ENCODE results near the gene SLF2.

The SLF2 gene

DNA sequence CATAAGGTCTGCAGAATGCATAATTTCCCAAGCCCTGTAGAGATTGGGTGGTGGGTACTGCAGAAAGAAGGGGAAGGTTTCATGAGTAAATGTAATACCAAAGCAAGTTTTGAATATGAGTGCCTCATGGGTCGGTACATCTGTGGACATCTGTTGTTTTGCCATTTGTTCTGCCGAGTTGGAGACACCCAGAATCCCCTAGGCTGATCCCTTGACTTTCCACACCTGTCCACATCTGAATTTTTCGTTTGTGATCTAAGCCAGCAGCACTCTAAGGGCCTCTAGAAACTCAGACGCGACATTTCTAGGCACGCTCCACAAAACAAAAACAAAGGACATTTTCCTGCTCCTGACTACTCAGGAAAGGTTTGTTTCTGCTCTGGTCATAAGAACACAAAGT lies 11.7 kb upstream of the SLF2 start:
- no peak for DNase-seq

DNA sequence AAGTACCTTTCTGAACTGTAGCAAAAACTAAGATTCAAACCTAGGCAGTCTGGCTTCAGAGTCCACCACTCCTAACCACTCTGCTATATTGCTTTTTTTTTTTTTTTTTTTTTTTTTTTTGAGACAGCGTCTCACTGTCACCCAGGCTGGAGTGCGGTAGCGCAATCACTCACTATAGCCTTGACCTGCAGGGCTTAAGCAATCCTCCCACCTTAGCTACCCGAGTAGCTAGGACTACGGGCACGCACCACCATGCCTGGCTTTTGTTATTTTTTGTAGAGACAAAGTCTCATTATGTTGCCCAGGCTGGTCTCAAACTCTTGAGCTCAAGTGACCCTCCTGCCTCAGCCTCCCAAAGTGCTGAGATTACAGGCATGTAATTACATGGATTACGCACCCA lies 10.1 kb upstream of the SLF2 start:
- DNase-seq: no peak

DNA sequence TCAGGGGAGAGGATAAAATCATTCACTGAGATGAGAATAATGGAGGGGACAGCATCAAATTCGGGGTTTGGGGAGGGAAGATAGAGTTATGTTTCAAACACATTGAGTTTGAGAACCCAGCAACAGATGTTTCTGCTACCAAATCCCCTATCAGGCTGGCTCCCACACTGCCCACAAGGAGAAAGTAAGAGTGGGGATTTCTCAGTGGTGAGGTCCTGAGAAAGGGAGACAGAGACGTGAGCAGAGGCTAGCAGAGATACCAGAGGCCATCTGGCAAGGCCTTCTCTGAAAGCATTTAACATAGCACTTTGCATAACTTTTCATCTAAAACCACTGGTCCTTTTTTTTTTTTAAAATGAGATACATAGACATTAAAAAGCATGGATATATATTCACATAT lies 7.8 kb upstream of the SLF2 start:
- no peak for DNase-seq

DNA sequence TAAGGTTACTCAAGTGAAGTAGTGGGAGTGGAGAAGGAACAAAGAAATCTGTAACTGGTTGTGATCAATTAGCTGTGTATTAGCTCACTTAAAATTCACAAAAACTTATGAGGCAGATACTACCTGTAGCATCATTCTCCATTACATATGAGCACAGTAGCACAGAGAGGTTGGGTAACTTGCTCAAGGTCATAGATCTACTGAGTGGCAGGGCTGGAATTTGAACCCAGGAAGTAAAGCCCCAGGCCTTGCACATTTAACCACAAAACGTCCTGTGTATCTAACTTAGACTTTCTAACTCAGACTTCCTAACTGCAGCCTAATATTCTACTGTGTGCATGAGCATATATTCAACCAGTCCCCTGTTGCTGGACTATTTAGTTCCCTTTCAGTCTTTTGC lies 5.6 kb upstream of the SLF2 start:
- no peak for DNase-seq

DNA sequence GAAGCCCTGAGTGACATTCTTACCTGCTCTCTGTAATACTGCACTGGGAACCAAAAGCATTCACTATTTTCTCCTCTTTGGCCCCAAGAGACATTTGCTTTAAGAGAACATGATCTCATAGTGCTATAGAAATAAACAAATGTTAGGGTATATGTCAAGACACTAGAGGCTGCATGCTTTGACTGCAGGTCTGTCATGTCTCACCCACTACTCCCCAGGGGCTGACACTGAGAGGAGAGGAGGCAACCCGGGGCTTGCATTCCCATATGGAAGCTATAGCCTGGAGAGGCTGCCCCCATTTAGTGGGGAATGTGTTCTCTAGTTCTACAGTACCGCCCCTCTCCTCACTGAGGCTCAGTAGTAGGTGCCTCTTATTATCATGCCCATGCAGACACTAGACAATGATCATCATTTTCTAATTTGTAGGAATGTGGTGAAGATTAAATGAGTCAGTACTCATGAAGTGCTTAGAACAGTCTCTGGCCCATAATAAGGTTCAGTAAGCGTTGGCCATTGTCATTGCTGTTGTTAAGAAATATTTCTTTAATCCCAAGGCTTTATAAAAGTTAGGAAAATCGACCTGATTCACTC lies 4.9 kb upstream of the SLF2 start:
- no peak for DNase-seq

DNA sequence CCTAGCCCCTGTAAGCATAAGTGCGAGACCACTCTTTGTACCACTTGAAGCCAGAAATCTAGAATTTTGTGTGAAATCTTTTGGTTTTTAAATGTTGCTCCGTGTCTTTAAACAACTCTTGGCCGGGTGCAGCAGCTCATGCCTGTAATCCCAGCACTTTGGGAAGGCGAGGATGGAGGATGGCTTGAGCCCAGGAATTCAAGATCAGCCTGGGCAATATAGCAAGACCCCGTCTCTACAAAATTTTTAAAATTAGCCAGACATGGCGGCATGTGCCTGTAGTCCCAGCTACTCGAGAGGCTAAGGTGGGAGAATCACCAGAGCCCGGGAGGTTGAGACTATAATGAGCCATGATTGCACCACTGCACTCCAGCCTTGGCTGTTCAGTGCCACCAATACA lies 4.4 kb upstream of the SLF2 start:
- no peak for DNase-seq

DNA sequence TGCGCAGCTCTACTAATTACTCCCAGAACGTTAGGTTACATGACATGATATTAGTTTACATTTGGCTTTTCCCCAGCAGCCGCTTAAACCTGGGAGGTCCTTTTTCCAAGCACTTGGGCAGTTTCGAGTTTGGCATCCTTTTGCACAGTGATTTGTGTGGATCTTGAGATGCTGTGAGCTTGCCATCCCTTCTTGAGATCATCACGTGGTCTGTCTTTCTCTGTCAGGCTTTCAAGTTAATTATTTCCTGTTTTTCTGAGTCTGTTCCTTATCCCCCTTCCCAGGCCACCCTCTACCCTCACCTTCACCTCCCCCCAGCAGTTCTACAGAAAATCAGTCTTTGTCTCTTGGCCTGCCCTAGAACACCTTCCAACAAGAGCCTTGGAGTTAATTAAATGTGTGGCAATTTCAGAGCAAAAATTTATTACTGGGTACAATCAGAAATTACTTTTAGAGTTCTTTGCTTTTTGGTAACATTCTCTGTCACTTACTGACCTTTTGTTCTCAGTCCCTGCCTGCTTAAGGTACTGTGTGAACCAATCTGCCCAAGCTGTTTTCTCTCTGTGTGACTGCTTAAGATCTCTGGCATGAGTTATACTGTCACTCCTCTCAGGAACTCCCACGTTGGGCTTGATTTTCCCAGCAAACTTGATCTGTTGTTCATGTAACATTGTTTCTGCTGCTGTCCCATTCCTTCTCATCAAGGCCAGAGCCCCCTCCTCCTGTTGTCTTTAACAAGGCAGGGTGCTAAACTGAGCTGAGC lies 3.1 kb upstream of the SLF2 start:
- DNase-seq: no peak

DNA sequence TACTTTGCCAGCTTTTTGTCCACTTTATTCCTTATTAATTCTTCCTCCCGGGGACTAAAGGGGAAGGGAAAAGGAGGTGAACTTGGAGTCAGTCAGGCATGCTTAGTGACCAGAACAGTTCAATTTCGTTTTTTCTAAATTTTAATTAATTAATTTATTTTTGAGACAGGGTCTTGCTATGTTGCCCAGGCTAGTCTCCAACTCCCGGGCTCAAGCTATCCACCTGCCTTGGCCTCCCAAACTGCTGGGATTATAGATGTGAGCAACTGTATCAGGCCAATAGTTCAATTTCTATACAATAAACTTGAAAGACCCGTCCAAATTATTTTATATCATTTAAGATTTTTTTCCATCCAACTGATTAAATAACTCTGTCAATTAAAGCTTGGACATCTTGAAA lies 1.3 kb upstream of the SLF2 start:
- DNase-seq: no peak

DNA sequence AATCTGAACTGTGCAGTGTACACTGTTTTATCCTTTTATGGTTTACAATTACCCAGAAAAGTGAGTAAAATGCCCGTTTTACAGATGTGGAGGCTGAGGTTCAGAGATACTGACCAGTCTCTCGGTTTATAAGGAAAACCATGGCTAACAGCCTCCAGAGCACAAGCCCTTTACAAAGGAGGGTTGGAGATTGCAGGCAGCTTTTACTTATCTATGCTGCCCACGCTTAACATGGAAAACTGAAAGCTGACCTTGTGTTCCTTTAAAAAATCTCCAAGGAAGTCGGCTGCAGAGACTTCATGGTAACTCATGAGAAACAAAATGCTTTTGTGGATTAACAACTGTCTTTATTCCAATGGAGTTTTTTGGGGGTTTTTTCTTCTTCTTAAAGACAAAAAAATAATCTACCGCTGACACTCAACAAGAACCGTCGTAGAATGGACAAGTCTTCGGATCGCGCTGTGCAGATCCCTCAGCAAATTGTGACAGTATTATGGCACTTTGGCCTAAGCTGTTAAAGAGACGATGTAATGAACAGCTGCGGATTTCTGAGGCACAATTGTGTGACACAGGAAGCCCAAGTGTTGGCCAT lies 654 bp upstream of the SLF2 start:
- DNase-seq: no peak

DNA sequence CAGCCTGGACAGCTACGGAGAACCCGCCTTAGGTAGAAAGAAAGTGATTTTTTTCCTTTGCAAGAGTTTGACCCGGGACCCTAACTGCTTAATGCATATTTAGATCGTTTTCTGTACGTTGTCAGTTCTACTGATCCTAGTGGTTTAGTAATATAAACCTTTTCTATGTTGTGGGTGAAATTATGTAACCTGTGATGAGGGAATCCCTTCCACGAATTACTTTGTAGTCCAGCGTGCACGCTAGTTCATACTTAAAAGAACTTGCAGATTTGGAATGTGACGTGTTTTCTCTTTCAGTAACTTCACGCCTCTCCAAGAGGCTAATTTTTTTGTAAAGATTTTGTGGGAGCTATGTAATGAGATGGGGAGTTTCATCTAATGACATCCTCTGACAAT lies 705 bp downstream of the SLF2 start:
- no peak for DNase-seq

DNA sequence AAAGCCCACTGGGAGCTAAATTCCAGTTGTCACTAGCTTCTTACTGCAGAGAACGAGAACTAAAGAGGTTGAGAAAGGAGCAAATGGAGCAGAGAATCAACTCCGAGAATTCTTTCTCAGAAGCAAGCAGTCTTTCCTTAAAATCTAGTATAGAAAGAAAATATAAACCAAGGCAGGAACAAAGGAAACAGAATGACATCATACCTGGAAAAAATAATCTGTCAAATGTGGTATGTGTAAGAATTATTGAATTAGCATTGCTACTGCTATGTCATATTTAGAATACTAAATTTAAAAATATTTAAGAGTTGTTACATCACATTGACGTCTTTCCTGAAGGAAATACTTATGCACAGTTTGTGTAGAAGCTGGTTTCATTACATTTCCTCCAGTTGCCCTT lies 4.3 kb downstream of the SLF2 start:
- DNase-seq: no peak

DNA sequence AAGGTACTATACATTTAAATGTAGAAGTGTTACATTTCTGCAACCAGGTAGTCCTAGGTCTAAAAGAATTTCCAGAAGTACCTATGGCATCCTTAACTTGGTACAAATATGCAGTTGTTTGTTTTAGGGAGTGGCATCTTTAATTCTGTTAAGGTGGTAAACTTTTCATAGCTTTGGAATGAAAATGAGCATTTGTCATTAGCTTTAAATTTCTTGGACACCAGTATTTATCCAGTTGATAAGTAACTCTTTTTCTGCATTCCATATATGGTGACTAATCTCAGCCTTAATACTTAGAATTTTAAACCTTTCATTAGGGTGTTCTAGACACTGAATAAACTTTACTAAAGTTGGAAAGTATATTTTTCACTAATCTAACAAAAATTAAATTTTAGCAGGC lies 10.8 kb downstream of the SLF2 start:
- DNase-seq: no peak

DNA sequence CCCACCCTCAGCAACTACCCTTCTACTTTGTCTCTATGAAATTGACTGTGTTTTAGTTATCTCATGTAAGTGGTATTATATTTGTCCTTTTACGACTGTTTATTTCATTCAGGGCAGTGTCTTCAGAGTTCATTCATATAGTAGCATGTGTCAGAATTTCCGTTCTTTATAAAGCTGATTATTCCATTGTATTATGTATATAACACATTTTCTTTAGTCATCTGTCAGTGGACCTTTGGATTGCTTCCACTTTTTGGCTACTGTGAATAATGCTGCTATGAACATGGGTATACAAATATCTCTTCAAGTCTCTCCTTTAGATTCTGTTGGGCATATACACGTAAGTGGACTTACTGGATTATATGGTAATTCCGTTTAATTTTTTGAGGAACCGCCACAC lies 14.5 kb downstream of the SLF2 start:
- DNase-seq: no peak

DNA sequence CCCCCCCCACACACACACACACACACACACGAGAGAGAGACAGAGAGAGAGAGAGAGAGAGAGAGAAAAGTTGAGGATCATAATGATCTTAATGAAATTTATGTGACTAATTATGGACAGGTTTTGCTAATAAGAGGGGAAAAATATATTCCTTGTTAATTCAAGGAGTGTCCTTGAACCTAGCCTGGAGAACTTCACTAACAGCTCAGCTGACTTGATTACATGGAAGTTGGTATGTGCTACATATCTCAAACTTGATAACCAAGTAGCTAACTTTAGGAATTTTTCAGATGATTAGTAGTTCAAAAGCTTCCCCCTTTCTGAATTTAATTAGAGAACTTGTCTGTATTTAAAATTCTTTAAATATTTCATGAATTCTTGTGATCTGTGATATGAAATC lies 15.3 kb downstream of the SLF2 start:
- DNase-seq: no peak

DNA sequence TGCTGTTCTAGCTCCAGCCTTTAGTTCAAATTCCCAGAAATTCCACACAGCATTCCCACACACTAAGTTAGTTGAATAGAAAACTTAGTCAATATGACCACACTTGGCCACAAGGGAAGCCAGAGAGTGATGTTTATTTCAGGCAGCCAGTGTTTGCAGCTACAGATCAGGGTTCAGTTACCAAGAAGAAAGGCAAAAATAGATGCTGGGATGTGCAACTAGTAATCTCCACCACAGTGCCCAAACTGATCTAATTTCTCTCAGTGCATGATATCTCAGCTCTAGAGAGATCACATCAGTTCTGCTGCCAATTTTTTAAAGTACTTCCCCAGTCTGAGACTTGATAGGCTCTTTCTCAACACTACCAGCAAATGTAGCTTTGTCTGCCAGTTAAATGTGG lies 17.6 kb downstream of the SLF2 start:
- no peak for DNase-seq

DNA sequence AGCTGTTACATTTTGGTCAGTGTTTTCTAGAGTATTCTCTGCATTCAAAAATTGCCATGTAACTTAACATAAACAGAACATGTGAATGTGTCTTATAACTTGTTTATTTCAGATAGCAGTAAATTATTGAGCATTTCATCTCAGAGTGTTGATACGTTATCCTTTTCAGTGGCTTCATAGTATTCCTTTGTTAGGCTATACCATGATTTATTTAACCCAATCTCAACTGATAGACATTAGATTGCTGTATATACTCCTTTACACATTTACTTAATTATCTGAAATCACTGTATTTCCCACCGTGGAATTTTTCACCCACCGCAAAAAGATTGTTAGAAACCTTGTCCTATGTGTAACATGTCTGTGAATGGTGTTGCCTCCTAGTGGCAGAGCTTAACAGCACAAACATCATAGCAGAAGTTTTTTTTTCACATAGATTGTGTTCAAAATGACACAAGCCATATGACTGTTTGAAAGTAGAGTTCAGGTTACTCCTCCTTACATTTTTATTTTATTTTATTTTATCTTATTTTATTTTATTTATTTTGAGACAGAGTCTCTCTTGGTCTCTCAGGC lies 21.4 kb downstream of the SLF2 start:
- no peak for DNase-seq

DNA sequence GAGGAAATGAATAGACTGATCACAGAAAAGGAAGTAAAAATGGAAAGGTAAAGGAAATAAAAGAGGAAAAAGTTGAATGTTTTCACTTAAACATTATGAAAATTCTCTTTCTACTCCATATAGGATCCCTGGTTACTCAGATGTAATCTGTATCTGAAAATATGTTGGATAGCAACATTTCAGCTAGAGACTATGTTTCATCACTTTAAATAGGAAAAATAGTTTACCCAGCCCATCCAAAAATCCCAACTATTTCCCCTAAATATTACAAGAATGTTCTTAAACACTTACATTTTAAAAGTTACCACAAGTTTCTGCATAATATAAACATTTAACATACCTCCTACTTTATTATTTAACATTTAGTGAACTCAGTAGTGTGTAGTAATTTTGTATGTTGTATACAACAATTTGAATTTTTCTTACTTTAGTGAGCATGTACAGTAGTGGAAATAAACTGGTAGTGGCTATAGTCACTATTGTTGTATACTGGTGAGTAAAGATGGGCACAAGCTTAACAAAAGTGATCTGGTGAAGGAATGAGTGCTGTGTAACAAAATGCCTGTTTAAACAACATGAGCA lies 27.1 kb downstream of the SLF2 start:
- no peak for DNase-seq

DNA sequence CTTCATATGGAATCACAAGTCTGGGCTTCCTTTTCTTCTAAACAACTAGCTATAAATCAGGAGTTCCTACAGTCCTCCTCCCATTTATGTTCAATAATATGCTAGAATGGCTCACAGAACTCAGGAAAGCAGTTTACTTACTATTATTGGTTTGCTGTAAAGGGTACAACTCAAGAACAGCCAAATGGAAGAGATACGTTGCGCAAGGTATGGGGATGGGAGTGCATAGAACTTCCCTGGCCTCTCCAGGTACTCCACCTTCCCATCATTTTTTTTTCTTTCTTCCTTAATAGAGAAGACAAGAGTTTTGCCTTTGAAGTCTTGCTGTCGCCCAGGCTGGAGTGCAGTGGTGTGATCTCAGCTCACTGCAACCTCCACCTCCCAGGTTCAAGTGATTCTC lies 29.5 kb downstream of the SLF2 start:
- DNase-seq: no peak

DNA sequence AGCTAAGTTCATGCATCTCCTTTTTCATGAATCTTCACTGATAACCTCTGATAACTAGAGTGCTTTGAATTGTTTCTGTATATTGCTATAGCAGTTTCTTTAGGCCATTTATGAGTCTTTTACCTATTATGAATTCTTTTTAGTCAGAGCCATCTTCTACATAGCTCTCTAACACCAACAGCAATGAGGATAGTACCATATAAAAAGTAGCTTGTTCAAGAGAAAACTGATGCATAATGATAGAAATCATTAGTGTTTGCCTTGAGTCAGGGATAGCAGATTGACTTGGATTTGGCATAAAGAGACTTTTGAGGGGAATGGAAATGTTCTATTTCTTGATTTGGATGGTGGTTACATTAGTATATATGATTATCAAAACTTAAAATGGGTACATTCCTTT lies 30.7 kb downstream of the SLF2 start:
- DNase-seq: no peak

DNA sequence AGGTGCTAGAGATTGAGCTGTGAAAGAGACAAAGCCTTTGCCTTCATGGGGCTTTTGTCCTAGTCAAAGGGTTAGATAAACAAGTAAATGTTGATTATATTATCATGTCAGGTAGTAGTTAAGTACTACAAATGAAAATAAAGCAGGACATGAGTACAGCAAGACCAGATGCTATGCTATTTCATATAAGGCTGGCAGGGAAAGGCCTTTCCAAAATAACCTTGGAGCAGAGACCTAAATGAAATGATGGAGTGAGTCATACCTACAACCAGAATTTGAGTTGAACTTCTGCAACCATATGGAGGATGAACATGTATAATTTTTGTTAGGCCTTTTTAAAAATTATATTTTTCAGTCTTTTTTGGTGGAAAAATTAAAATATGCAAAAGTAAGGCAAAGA lies 33.0 kb downstream of the SLF2 start:
- DNase-seq: no peak

DNA sequence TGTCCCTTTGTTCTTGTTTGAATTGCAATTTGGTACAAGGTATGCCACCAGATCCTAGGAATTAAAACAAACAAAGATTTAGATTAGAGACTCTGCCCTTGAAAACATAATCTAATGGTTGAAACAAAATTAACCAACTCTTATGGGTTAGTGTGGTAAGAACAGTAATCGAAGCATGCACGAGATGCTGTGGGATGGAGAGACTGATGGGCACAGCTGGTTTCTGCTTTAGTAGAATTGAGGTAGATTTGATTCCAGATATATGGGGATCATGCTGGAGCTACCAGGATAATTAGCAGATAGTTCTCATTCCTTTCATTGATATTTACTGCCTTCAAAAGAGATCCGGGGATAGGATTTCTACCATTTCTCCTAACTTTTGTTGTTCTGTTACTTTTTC lies 36.2 kb downstream of the SLF2 start:
- DNase-seq: no peak

DNA sequence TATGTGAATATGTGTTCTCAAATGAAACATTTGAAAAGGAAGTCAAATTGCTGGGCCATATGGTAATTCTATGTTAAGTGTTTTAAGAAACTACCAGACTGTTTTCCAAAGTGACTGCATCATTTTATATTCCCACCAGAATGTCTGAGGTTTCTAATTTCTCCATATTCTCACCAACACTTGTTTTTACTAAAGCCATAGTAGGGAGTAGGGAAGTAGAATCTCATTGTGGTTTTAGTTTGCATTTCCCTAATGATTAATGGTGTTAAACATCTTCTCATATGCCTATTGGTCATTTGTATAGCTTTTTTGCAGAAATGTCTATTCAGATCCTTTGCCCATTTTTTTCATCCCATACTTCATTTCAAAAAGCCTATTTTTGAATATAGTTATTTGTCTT lies 47.5 kb downstream of the SLF2 start:
- DNase-seq: no peak

DNA sequence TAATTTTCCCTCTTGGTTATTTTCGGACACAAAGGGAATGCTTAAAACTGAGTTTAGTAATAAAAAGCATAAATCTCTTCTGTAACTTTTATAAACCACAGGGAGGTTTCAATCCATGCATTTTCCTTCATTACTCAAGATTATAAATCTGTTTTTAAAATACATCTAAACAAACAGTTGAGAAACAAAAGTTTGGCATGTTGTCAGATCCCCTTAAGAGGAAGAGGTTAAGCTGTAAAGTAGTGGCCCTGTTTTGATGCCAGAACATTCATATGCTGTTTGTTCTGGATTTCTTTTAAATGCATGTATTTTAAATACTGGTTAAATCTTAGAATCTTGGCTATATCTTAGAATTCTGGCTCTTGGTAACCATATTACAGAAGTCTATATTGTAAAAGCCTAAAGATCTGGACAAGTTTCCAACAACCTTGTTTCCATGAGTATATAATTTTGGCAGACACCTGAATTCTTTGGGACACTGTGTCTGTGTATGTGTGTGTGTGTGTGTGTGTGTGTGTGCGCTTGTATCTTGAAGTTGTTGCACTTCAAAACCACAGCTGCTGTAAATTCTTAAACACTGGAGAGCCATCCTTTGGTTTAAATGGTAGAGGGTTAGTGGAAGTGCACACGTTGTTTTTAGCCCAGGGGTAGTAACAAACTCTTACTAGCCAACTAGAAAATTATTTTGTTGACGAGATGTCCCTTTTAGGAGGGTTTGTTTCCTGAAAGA lies 49.8 kb downstream of the SLF2 start:
- DNase-seq: no peak
